Esophagus squamous epithelium (tissue), 4 donors: ENCODE data around the gene FAM234A.

Experiments used
- POLR2A ChIP-seq, 4 donors: fragments of 450-650 bp; IDR thresholded peaks; one replicate each; pipeline ENCODE4 v1.6.1; 2017; ENCODE audit warnings: antibody characterized with exemption in 4 of 4, mild to moderate bottlenecking in 4 of 4, moderate library complexity in 3 of 4
- TF ChIP-seq, protein P1 (sequence below), 6 experiments: fragments of 450-650 bp in 4 of 6; fragments of 200-600 bp in 2 of 6; sonication (generic) in 2 of 6; IDR thresholded peaks; one replicate each; pipeline ENCODE4 v1.5.1; 2016 to 2019; ENCODE audit warnings: antibody characterized with exemption in 6 of 6, mild to moderate bottlenecking in 4 of 6, moderate library complexity in 4 of 6

DNA sequence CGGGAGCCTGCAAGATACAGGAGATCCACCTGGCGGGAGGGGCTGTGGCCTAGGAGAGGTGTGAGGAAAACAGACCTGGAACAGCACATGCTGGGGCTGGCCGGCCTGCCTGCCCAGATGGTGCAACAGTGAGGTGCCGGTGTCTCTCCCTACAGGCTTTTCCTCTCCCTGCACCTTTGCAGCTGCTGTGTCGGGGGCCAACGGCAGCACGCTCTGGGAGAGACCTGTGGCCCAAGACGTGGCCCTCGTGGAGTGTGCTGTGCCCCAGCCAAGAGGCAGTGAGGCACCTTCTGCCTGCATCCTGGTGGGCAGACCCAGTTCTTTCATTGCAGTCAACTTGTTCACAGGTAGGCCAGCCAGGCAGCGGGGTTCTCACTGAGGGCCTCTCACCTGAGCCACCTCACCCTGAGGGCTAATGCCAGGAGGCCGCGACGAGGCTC is 25.2 kb downstream of the FAM234A start:
- TF ChIP-seq, protein P1, sequence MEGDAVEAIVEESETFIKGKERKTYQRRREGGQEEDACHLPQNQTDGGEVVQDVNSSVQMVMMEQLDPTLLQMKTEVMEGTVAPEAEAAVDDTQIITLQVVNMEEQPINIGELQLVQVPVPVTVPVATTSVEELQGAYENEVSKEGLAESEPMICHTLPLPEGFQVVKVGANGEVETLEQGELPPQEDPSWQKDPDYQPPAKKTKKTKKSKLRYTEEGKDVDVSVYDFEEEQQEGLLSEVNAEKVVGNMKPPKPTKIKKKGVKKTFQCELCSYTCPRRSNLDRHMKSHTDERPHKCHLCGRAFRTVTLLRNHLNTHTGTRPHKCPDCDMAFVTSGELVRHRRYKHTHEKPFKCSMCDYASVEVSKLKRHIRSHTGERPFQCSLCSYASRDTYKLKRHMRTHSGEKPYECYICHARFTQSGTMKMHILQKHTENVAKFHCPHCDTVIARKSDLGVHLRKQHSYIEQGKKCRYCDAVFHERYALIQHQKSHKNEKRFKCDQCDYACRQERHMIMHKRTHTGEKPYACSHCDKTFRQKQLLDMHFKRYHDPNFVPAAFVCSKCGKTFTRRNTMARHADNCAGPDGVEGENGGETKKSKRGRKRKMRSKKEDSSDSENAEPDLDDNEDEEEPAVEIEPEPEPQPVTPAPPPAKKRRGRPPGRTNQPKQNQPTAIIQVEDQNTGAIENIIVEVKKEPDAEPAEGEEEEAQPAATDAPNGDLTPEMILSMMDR (IDR thresholded peaks at IDR 0.05), result no peak
- no peak for TF ChIP-seq POLR2A (IDR thresholded peaks at IDR 0.05)
